Neural crest cell (in vitro differentiated cells): ENCODE results near the gene WDR89. TPM values are rescaled to one million over a fixed set of nuclear protein-coding genes. Genes with fewer than 3 reads are reported as not detected.
"Not testable (repeated sequence)": the region's sequence is repeated elsewhere in the genome, so short reads cannot be mapped to it uniquely, and the experiment has no call there.

ENCODE experiments used
- DNase-seq: peaks from one replicate; pipeline ENCODE4 v3.0.0; 2021; ENCODE audit warnings: low read depth, mixed read lengths, low spot score
- H3K27ac Mint-ChIP-seq: one replicate; pipeline ENCODE4 v1.8.0; 2021; ENCODE audit warnings: mild to moderate bottlenecking, mixed read lengths; ENCODE audit not compliant: unreplicated experiment
- H3K27me3 Mint-ChIP-seq: 2 replicates; pipeline ENCODE4 v1.8.0; 2021; ENCODE audit warnings: low read depth, mild to moderate bottlenecking, mixed read lengths
- H3K36me3 Mint-ChIP-seq: 2 replicates; pipeline ENCODE4 v1.8.0; 2021; ENCODE audit warnings: low read depth, mild to moderate bottlenecking, mixed read lengths
- H3K4me1 Mint-ChIP-seq: 2 replicates; pipeline ENCODE4 v1.8.0; 2021; ENCODE audit warnings: mixed read lengths
- H3K4me3 Mint-ChIP-seq: one replicate; pipeline ENCODE4 v1.8.0; 2021; ENCODE audit warnings: mild to moderate bottlenecking, mixed read lengths
- H3K9me3 Mint-ChIP-seq: 2 replicates; pipeline ENCODE4 v1.8.0; 2021; ENCODE audit warnings: mixed read lengths
- CTCF ChIP-seq: fragments of 200-600 bp; sonication (generic); conservative IDR thresholded peaks from 2 replicates; pipeline ENCODE4 v1.5.0; 2021; ENCODE audit warnings: antibody characterized with exemption, mild to moderate bottlenecking
- total RNA-seq: library from RNA; stranded (reverse); gene quantifications from 2 replicates; pipeline ENCODE4 v1.2.1, GENCODE V29; 2021

WDR89 gene
- total RNA-seq, 1 donor from 2014 or later = 23.6 TPM

DNA sequence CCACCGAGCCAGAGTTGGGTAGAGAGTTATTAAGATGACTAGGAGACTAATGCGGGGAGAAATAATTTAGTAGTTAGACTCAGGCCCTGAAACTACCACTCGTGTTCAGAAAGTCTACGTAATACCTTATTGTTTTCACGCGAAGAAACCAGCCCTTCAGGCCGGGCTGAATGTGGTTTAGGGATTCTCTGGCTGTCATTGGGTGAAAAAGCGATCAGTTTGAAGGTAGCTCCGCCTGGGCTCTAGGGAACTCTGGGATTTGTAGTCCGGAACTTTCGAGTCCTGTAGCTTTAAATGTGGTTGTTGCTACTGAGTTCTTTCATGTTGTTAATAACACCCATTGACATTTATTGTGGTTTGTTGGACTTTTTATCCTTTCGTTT lies 549 bp upstream of the WDR89 start:
- peaks cover 11% of the 10 kb centered on the region for H3K36me3 Mint-ChIP-seq
- H3K4me1 Mint-ChIP-seq = peaks cover 21% of the 10 kb centered on the region
- no peaks in the 10 kb centered on the region for H3K9me3 Mint-ChIP-seq
- H3K27ac Mint-ChIP-seq = peak overlapping the region; percentile 91
- H3K27me3 Mint-ChIP-seq = no peaks in the 10 kb centered on the region
- no peak for TF ChIP-seq CTCF
- no peak for DNase-seq
- H3K4me3 Mint-ChIP-seq = peak overlapping the region; percentile 89

DNA sequence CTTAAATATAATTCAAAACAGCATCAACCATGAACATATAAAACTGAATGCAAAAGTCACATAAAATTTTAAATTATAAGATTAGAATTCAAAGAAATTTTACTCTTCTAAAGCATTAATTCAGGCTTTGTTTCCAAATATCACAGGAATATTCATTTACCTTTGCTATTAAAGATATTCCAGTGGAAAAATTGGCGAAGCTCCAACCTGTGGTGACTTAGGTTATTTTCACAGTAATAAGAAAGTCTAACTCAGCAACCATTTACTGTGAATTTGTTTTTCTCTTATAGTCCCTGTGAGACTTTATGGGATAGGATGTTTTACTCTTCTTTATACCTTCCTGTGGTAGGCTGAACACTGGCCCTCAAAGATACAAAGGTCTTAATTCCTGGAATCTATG lies 3.2 kb downstream of the WDR89 start:
- Mint-ChIP-seq H3K27me3 (no peaks in the 10 kb centered on the region), H3K36me3 (peaks cover 35% of the 10 kb centered on the region), H3K4me1 (peaks cover 25% of the 10 kb centered on the region), H3K9me3 (peaks cover 23% of the 10 kb centered on the region), H3K27ac (no peak overlapping the region), H3K4me3 (peak overlapping the region; percentile 55)
- DNase-seq = no peak
- TF ChIP-seq CTCF = no peak

DNA sequence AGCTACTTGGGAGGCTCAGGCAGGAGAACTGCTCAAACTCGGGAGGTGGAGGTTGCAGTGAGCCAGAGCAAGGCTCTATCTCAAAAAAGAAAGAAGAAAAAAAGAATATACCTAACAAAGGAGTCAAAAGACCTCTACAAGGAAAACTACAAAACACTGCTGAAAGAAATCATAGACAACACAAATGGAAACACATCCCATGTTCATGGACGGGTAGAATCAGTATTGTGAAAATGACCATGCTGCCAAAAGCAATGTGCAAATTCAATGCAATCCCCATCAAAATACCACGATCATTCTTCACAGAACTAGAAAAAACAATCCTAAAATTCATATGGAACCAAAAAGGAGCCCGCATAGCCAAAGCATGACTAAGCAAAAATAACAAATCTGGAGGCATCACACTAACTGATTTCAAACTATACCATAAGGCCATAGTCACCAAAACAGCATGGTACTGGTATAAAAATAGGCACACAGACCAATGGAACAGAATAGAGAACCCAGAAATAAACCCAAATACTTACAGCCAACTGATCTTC lies 5.5 kb downstream of the WDR89 start:
- Mint-ChIP-seq H3K4me1 (peaks cover 21% of the 10 kb centered on the region), H3K9me3 (peaks cover 23% of the 10 kb centered on the region), H3K36me3 (peaks cover 35% of the 10 kb centered on the region)
- DNase-seq, H3K4me3 Mint-ChIP-seq, H3K27me3 Mint-ChIP-seq, H3K27ac Mint-ChIP-seq: not testable (repeated sequence)

DNA sequence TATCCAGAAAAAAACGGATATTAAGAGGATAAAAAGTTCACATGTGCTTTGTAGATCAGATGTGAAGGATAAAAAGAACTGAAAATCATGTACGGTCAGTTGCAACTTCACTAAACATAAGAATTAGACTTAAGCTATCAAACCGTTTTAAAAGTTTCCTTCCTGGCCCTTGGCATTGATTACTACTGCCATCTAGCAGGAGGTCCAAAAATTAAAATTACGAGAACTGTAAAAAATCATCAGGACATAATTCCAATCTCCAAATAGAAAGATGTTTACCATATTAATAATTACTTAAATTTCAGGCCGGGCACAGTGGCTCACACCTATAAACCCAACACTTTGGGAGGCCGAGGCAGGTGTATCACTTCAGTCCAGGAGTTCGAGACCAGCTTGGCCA lies 7.9 kb downstream of the WDR89 start:
- no peaks in the 10 kb centered on the region for H3K27me3 Mint-ChIP-seq
- no peak for TF ChIP-seq CTCF
- H3K4me3 Mint-ChIP-seq = no peak overlapping the region
- no peak overlapping the region for H3K27ac Mint-ChIP-seq
- DNase-seq = no peak
- peaks cover 7% of the 10 kb centered on the region for H3K4me1 Mint-ChIP-seq
- H3K9me3 Mint-ChIP-seq = peaks cover 23% of the 10 kb centered on the region
- peaks cover 33% of the 10 kb centered on the region for H3K36me3 Mint-ChIP-seq

GRCh38 chr14:63632932-63633514 lies 8.6 kb downstream of the WDR89 start:
- Mint-ChIP-seq H3K4me1 (peaks cover 4% of the 10 kb centered on the region), H3K27me3 (no peaks in the 10 kb centered on the region), H3K36me3 (peaks cover 28% of the 10 kb centered on the region), H3K9me3 (peaks cover 23% of the 10 kb centered on the region), H3K4me3 (no peak overlapping the region), H3K27ac (no peak overlapping the region)
- peak; percentile 69 for TF ChIP-seq CTCF
- DNase-seq = no peak

- TF ChIP-seq CTCF = no peak
- H3K4me3 Mint-ChIP-seq = no peak overlapping the region
- H3K9me3 Mint-ChIP-seq = no peaks in the 10 kb centered on the region
- H3K27ac Mint-ChIP-seq = no peak overlapping the region
- H3K27me3 Mint-ChIP-seq = no peaks in the 10 kb centered on the region
- DNase-seq = no peak
- H3K4me1 Mint-ChIP-seq = no peaks in the 10 kb centered on the region
- H3K36me3 Mint-ChIP-seq = peaks cover 3% of the 10 kb centered on the region
Observed at GRCh38 chr14:63624701-63625100, 17.0 kb downstream of the WDR89 start.
